Measurements from ENCODE around the gene NAB1. TPM values are rescaled to one million over a fixed set of nuclear protein-coding genes. Genes with fewer than 3 reads are reported as not detected.

The NAB1 gene
- polyA plus RNA-seq, 1 donor from 2014 or later, result 49.8 TPM

DNA sequence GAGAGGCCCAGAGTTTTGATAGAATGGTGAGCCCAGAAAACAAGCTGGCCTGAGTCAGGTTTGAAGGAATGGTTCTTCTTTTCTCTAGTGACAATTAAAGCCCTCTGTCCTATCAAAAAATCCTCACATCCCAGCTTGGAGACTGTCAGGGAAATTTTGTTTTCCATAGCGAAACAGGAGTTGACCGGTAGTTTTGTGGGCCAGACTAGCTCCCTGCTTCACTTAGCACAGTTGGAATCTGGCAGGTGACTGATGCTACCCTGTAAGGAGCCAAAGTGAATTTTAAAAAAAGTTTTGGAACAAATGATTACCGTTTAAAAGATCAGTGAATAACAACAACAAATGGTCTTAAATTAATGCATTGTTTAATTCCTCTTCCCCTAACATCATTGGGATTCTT is 6.7 kb downstream of the NAB1 start:
- no peak overlapping the region for H3K9ac ChIP-seq (ENCODE audit: low read length)
- no peaks in the 10 kb centered on the region for H3K36me3 ChIP-seq (ENCODE audit: insufficient read depth, low read length)
- no peaks in the 10 kb centered on the region for H4K20me1 ChIP-seq (ENCODE audit: insufficient read depth)
- H3K27me3 ChIP-seq (ENCODE audit: insufficient read depth, low read depth, low read length), result no peaks in the 10 kb centered on the region
- H3K79me2 ChIP-seq (replicated peaks; ENCODE audit: insufficient read depth, low read length), result peaks cover 56% of the 10 kb centered on the region
- H3K4me3 ChIP-seq (ENCODE audit: low read length), result no peak overlapping the region
- TF ChIP-seq EP300 (conservative IDR thresholded peaks at IDR 0.05; ENCODE audit: poor library complexity, severe bottlenecking), result no peak
- TF ChIP-seq, protein P1, sequence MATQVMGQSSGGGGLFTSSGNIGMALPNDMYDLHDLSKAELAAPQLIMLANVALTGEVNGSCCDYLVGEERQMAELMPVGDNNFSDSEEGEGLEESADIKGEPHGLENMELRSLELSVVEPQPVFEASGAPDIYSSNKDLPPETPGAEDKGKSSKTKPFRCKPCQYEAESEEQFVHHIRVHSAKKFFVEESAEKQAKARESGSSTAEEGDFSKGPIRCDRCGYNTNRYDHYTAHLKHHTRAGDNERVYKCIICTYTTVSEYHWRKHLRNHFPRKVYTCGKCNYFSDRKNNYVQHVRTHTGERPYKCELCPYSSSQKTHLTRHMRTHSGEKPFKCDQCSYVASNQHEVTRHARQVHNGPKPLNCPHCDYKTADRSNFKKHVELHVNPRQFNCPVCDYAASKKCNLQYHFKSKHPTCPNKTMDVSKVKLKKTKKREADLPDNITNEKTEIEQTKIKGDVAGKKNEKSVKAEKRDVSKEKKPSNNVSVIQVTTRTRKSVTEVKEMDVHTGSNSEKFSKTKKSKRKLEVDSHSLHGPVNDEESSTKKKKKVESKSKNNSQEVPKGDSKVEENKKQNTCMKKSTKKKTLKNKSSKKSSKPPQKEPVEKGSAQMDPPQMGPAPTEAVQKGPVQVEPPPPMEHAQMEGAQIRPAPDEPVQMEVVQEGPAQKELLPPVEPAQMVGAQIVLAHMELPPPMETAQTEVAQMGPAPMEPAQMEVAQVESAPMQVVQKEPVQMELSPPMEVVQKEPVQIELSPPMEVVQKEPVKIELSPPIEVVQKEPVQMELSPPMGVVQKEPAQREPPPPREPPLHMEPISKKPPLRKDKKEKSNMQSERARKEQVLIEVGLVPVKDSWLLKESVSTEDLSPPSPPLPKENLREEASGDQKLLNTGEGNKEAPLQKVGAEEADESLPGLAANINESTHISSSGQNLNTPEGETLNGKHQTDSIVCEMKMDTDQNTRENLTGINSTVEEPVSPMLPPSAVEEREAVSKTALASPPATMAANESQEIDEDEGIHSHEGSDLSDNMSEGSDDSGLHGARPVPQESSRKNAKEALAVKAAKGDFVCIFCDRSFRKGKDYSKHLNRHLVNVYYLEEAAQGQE (IDR thresholded peaks at IDR 0.05; ENCODE audit: borderline replicate concordance), result no peak
- no peak for TF ChIP-seq MXI1 (conservative IDR thresholded peaks at IDR 0.05; ENCODE audit: poor library complexity, severe bottlenecking)
- TF ChIP-seq TAF1 (IDR thresholded peaks at IDR 0.05; ENCODE audit: low read depth), result no peak
- no peak for TF ChIP-seq EZH2 (IDR thresholded peaks at IDR 0.05; ENCODE audit: borderline replicate concordance, insufficient read depth, low read length, poor library complexity, severe bottlenecking)
- TF ChIP-seq POLR2AphosphoS5 (IDR thresholded peaks at IDR 0.05), result no peak
- TF ChIP-seq, protein P2, sequence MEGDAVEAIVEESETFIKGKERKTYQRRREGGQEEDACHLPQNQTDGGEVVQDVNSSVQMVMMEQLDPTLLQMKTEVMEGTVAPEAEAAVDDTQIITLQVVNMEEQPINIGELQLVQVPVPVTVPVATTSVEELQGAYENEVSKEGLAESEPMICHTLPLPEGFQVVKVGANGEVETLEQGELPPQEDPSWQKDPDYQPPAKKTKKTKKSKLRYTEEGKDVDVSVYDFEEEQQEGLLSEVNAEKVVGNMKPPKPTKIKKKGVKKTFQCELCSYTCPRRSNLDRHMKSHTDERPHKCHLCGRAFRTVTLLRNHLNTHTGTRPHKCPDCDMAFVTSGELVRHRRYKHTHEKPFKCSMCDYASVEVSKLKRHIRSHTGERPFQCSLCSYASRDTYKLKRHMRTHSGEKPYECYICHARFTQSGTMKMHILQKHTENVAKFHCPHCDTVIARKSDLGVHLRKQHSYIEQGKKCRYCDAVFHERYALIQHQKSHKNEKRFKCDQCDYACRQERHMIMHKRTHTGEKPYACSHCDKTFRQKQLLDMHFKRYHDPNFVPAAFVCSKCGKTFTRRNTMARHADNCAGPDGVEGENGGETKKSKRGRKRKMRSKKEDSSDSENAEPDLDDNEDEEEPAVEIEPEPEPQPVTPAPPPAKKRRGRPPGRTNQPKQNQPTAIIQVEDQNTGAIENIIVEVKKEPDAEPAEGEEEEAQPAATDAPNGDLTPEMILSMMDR (IDR thresholded peaks at IDR 0.05; ENCODE audit: poor library complexity, severe bottlenecking), result no peak
- TF ChIP-seq SMC3 (conservative IDR thresholded peaks at IDR 0.05; ENCODE audit: poor library complexity), result no peak
- no peak for TF ChIP-seq RAD21 (conservative IDR thresholded peaks at IDR 0.05)
- no peaks in the 10 kb centered on the region for H3K9me3 ChIP-seq (ENCODE audit: low read length)
- H3K27ac ChIP-seq (ENCODE audit: low read length), result no peak overlapping the region
- no peak overlapping the region for H3K4me2 ChIP-seq (ENCODE audit: low read length)
- no peaks in the 10 kb centered on the region for H3F3A ChIP-seq (ENCODE audit: insufficient read depth, low read length, poor library complexity, severe bottlenecking)
- H3K9me2 ChIP-seq (ENCODE audit: insufficient read depth, low read length), result no peaks in the 10 kb centered on the region
- H2AFZ ChIP-seq (ENCODE audit: low read depth, low read length), result no peak overlapping the region

DNA sequence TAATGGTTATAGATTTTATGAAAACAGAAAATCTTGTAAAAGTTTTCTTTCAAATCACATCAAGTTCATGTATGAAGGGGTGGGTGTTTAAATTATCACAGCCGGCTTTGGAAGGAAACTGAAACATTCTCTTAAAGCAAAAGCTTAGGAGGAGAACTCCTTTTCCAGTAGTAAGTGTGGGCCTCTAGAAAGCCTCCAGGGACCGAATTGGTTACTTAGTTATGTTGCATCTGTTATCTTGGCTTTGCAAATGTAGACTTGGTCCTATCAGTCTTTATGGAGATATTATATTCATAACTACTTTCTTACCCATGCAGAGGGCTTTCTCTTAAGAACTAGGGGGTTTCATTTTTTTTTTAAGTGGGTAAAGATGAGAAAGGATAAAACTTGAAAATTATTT is 7.4 kb downstream of the NAB1 start:
- Histone ChIP-seq H3K4me2 (ENCODE audit: low read length) (no peak overlapping the region), H4K20me1 (ENCODE audit: insufficient read depth) (no peaks in the 10 kb centered on the region), H3K36me3 (ENCODE audit: insufficient read depth, low read length) (no peaks in the 10 kb centered on the region)

More for the DNA sequence above, 7.4 kb downstream of the NAB1 start:
- no peak overlapping the region for H3K27ac ChIP-seq (ENCODE audit: low read length)
- H3K4me3 ChIP-seq (ENCODE audit: low read length), result no peak overlapping the region
- TF ChIP-seq, protein P1 (IDR thresholded peaks at IDR 0.05; ENCODE audit: borderline replicate concordance), result no peak
- TF ChIP-seq MXI1 (conservative IDR thresholded peaks at IDR 0.05; ENCODE audit: poor library complexity, severe bottlenecking) (no peak), EZH2 (IDR thresholded peaks at IDR 0.05; ENCODE audit: borderline replicate concordance, insufficient read depth, low read length, poor library complexity, severe bottlenecking) (no peak), SMC3 (conservative IDR thresholded peaks at IDR 0.05; ENCODE audit: poor library complexity) (no peak), POLR2AphosphoS5 (IDR thresholded peaks at IDR 0.05) (no peak), RAD21 (conservative IDR thresholded peaks at IDR 0.05) (no peak), EP300 (conservative IDR thresholded peaks at IDR 0.05; ENCODE audit: poor library complexity, severe bottlenecking) (no peak), TAF1 (IDR thresholded peaks at IDR 0.05; ENCODE audit: low read depth) (no peak)
- TF ChIP-seq, protein P2 (IDR thresholded peaks at IDR 0.05; ENCODE audit: poor library complexity, severe bottlenecking), result no peak
- H2AFZ ChIP-seq (ENCODE audit: low read depth, low read length), result no peak overlapping the region
- H3F3A ChIP-seq (ENCODE audit: insufficient read depth, low read length, poor library complexity, severe bottlenecking), result no peaks in the 10 kb centered on the region
- peaks cover 52% of the 10 kb centered on the region for H3K79me2 ChIP-seq (replicated peaks; ENCODE audit: insufficient read depth, low read length)
- H3K9me2 ChIP-seq (ENCODE audit: insufficient read depth, low read length), result no peaks in the 10 kb centered on the region
- no peak overlapping the region for H3K9ac ChIP-seq (ENCODE audit: low read length)
- no peaks in the 10 kb centered on the region for H3K9me3 ChIP-seq (ENCODE audit: low read length)
- no peaks in the 10 kb centered on the region for H3K27me3 ChIP-seq (ENCODE audit: insufficient read depth, low read depth, low read length)
